Mucosa of descending colon (tissue), 3 donors: ENCODE results near the gene COMT. TPM values are rescaled to one million over a fixed set of nuclear protein-coding genes. Genes with fewer than 3 reads are reported as not detected.
A peak's percentile ranks its signal among the peaks of the same experiment; 100 is the strongest.

Experiments
- ATAC-seq: fragments of 200-7000 bp; cut with Tn5 transposase; one replicate; pipeline ENCODE4 v1.9.1; 2020; ENCODE audit warnings: mild to moderate bottlenecking, moderate library complexity
- DNase-seq, 3 donors: peaks; one replicate each; pipeline ENCODE4 v3.0.0-alpha.2; 2020
- H3K36me3 ChIP-seq: fragments of 200-600 bp; one replicate; pipeline ENCODE4 v1.8.0; 2021; ENCODE audit warnings: low read depth, mild to moderate bottlenecking
- H3K4me1 ChIP-seq: fragments of 200-600 bp; one replicate; pipeline ENCODE4 v1.8.0; 2021; ENCODE audit warnings: low read depth, mild to moderate bottlenecking
- H3K4me3 ChIP-seq: fragments of 200-600 bp; one replicate; pipeline ENCODE4 v1.8.0; 2021; ENCODE audit warnings: mild to moderate bottlenecking
- H3K9me3 ChIP-seq: fragments of 200-600 bp; one replicate; pipeline ENCODE4 v1.8.0; 2021; ENCODE audit warnings: mild to moderate bottlenecking
- CTCF ChIP-seq: fragments of 200-600 bp; IDR thresholded peaks from one replicate; pipeline ENCODE4 v1.8.0; 2022; ENCODE audit warnings: antibody characterized with exemption, mild to moderate bottlenecking
- intact Hi-C, 2 donors: fragments of 100-400 bp; cut with DNase I in 1 of 2; cut with micrococcal nuclease in 1 of 2; formaldehyde crosslinking; loops; one replicate each; pipeline versions ENCODE4 v1.11.0 to v1.11.1; 2022; cut with DNase I, micrococcal nuclease
- total RNA-seq, 3 donors: library from RNA; stranded (reverse); fragmentation: NEBNext Ultra II Directional in 2 of 3; extraction: Animal tissue kit (Norgen Biotek cat#: 25700) in 2 of 3; gene quantifications; one replicate each; pipeline versions ENCODE4 v1.2.1 to v1.2.4, GENCODE V29; 2021 to 2023
- donor health status: DM: no; HTN: no; CAD: no; lungs with moderate emphysema.
- donor health status: DM: no; HTN: no; CAD: no.
- donor health status: DM: no; HTN: yes; CAD: no.

The COMT gene
- total RNA-seq, 3 donors from 2014 or later: 61.2 to 88.7 (median 70.7) TPM

GRCh38 chr22:19981961-19982920 is 40.7 kb downstream of the COMT start:
- no peak overlapping the region for H3K4me3 ChIP-seq
- H3K36me3 ChIP-seq: no peaks in the 10 kb centered on the region
- H3K4me1 ChIP-seq: peaks cover 11% of the 10 kb centered on the region
- intact Hi-C loops: no loop called here
- no peaks in the 10 kb centered on the region for H3K9me3 ChIP-seq
- DNase-seq (peak in 1 of 3 donors; percentile 9), ATAC-seq (no peak)
- no peak for TF ChIP-seq CTCF

- H3K4me3 ChIP-seq: no peak overlapping the region
- DNase-seq (peak in 2 of 3 donors; percentile 21 to 41), ATAC-seq (no peak)
- H3K9me3 ChIP-seq: no peaks in the 10 kb centered on the region
- no peaks in the 10 kb centered on the region for H3K36me3 ChIP-seq
- intact Hi-C loops: no loop called here
- peaks cover 11% of the 10 kb centered on the region for H3K4me1 ChIP-seq
- TF ChIP-seq CTCF: no peak
Observed at GRCh38 chr22:19982991-19983578, 41.5 kb downstream of the COMT start.

GRCh38 chr22:19983741-19984140 is 42.2 kb downstream of the COMT start:
- H3K9me3 ChIP-seq: no peaks in the 10 kb centered on the region
- intact Hi-C loops: no loop called here
- peak in 2 of 3 donors; percentile 16 to 27 for DNase-seq
- H3K36me3 ChIP-seq: no peaks in the 10 kb centered on the region
- no peak overlapping the region for H3K4me3 ChIP-seq
- H3K4me1 ChIP-seq: peaks cover 11% of the 10 kb centered on the region
- no peak for TF ChIP-seq CTCF
- no peak for ATAC-seq

GRCh38 chr22:19984201-19984753 is 42.7 kb downstream of the COMT start:
- peak in 2 of 3 donors; percentile 17 to 36 for DNase-seq

More at GRCh38 chr22:19984201-19984753, 42.7 kb downstream of the COMT start:
- H3K4me3 ChIP-seq: no peak overlapping the region
- H3K36me3 ChIP-seq: no peaks in the 10 kb centered on the region
- H3K4me1 ChIP-seq: peaks cover 11% of the 10 kb centered on the region
- no peak for ATAC-seq
- no peaks in the 10 kb centered on the region for H3K9me3 ChIP-seq
- intact Hi-C loops: no loop called here
- TF ChIP-seq CTCF: no peak
